Activated effector memory CD4-positive, alpha-beta T cell treated with anti-CD3 and anti-CD28 coated beads, Interleukin-2, amount 50 U/mL, for 16 hours (primary cell): ENCODE measurements around the gene PRF1.
"Not testable (repeated sequence)": the region's sequence is repeated elsewhere in the genome, so short reads cannot be mapped to it uniquely, and the experiment has no call there.

Experiments
- DNase-seq: peaks from one replicate; pipeline ENCODE4 v3.0.0-alpha.2; 2020

Gene PRF1

GRCh38 chr10:70616761-70617160 lies 14.2 kb upstream of the PRF1 start:
- DNase-seq: no peak

DNA sequence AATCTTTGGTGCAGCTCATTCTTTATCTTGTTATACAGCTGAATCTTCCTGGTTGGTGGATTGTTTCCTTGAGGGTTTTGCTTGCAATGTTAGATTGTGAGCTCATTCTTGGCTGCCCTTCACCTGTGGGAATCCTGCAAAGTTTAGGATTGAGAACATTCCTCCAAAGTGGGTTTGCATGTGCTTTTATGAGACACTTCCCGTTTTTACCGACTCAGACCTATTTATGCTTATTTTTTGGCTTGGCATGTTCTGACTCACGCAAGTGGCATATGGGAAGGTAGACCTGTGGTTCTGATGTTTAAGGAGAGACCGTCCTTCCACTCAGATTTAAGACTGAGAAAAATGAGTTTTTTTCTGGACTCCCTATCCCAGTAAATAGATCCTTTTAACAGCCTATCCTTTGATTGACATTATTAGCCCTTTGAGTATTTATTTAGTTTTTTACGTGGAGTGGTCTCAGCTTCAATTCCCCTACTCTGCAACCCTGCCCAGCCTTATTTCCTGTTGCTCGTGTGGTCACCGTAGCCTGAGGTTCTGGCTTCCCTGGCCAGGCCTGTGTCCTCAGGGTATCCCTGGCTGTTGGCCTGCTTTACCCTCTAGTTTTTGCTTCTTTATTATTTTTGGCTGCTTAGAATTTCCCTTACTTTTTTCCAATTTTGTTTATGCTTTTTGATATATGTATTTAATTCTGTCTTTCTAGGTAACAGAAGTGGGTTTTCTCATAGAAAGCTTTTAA lies 13.4 kb upstream of the PRF1 start:
- DNase-seq: no peak

DNA sequence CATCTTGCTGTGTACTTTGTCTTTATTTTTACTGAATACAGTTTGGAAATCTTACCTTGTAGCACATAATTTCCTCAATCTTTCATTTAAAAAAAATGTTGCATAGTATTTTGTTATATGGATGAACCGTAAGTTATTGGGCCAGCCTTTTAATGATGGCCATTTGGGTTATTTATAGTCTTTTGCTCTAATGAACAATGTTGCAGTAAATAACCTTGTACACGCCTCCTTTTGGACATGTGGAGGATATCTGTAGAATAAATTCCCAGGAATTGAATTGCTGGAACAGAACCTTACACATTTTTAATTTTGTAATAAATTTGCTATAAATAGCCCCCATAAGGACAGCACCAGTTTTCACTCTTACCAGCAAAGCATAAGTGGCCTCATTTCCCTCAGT lies 12.7 kb upstream of the PRF1 start:
- no peak for DNase-seq

DNA sequence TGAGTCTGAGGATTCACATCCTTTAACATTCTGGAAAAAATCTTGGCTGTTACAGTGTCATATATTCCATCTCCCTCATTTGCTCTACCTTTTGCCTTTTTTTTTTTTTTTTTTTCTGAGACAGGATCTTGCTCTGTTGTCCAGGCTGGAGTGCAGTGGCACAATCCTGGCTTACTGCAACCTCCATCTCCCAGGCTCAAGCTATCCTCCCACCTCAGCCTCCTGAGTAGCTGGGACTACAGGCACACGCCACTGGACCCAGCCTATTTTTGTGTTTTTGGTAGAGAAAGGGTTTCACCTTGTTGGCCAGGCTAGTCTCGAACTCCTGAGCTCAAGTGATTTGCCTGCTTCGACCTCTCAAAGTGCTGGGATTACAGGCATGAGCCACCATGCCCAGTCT lies 11.8 kb upstream of the PRF1 start:
- DNase-seq: not testable (repeated sequence)

- no peak for DNase-seq
These were observed 11.4 kb upstream of the PRF1 start for GRCh38 chr10:70613941-70614340.

GRCh38 chr10:70607936-70608335 lies 5.4 kb upstream of the PRF1 start:
- DNase-seq: no peak

DNA sequence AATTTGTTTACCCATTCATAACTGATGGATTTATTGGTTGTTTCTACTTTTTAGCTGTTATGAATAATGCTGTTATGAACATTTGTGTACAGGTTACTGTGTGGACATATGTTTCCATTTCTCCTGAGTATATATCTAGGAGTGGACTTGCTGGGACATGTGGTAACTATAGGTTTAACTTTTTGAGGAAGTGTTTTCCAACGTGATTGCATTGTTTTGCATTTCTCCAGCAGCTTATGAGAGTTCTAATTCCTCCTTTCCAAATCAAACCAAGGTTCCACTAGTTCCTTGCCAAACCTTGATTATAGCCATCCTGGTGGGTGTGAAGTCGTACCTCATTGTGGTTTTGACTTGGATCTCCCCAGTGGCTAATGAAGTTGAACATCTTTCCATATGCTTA lies 2.6 kb upstream of the PRF1 start:
- DNase-seq: no peak

DNA sequence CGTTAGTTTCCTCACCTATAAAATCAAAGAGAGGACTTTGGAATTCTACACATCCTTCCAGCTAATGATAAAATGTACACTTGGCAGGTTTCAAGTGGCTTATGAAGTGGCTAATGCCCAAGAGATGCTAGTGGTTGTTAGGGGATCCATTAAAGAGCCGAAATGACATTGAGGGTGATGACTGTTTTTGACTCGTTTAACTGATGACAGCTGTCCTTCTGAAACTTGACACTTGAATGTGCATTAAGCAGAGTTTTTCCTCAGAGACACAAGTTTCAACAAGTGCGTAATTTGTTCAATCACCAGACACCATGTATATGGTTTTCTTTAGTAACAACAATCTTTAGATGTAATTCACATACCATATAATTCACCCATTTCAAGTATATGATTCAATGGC lies 1.6 kb upstream of the PRF1 start:
- DNase-seq: no peak

DNA sequence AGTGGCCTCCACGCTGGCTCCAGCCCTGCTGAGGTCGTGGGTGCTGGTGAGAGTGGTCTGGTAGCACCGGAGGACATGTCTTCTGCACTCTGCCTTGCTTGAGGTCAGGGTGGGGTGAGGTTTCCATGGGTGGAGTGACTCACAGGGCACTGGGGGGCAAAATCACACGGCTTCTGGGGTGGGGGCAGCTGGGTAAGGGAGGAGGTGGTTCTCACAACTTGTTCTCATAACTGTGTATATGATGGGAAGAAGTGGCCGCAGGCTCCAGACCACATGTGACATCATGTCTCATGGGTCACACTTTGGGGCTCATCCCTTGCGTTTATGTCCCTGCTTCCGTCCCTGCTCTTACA lies 884 bp upstream of the PRF1 start:
- no peak for DNase-seq

GRCh38 chr10:70601746-70602145 lies 795 bp downstream of the PRF1 start:
- DNase-seq: no peak

- DNase-seq: no peak
These were observed 1.8 kb downstream of the PRF1 start for GRCh38 chr10:70600512-70601395.

GRCh38 chr10:70599791-70600190 lies 2.8 kb downstream of the PRF1 start:
- DNase-seq: no peak

- DNase-seq: no peak
These were observed 3.2 kb downstream of the PRF1 start for GRCh38 chr10:70599319-70599718.

- no peak for DNase-seq
These were observed 3.7 kb downstream of the PRF1 start for GRCh38 chr10:70598857-70599295.

GRCh38 chr10:70597856-70598815 lies 4.4 kb downstream of the PRF1 start:
- no peak for DNase-seq

GRCh38 chr10:70596860-70597809 lies 5.4 kb downstream of the PRF1 start:
- no peak for DNase-seq

GRCh38 chr10:70596110-70596798 lies 6.3 kb downstream of the PRF1 start:
- DNase-seq: no peak

DNA sequence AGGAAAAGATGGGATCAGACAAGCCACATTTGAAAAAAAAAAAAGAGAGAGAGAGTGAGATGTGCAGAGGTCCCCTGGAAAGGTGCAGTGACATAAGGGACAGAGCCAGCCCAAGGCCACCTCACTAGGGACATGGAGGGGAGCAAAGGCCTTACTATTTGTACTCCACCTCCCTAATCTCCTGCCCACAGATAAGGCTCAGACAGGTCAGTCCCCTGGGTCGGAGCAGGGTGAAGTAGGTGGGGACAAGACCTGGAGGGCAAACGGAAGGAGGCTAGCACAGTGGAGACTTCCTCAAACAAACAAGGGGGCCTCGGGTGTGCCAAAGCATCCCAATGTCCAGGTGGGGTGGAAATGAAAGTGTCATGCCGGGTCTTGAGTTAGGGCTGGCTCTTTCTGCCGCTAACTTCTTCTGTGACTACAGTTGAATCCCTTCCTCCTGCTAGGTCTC lies 7.0 kb downstream of the PRF1 start:
- no peak for DNase-seq

DNA sequence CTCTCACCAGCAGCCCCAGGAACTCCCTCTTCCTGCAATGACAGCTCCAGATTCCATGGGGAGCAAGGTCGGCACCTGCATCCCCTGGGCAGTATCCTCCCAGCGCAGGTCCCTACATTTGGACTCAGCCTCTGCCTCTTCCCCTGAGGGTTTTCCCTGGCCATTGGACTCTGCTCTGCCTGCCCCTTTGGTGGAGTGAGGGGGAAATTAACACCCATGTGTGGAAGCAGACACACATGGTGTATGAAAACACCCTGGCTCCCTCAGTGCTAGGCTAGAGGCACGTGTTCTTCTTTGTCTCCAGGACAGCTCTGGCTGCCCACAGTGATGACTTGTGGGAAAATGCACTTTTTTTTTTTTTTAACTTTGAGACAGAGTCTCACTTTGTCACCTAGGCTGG lies 8.4 kb downstream of the PRF1 start:
- no peak for DNase-seq

DNA sequence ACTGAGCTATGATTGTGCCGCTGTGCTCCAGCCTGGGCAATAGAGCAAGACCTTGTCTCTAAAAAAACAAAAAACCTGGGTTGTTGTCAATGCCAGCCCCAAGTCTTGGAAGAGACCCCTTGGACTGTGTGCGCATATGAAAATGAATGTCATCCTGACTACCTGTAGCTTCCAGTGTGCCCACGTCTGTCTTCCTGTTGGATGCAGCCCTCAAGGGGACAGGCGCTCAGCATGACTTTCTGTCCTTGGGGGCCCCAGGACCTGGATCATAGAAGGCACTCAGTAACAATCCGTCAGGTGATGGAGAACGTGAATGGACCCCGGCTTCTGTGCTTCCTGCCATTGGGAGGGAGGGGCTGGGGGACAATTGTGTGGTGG lies 9.0 kb downstream of the PRF1 start:
- no peak for DNase-seq
